Measurements from ENCODE around the gene PRSS33. TPM values are rescaled to one million over a fixed set of nuclear protein-coding genes. Genes with fewer than 3 reads are reported as not detected.

Gene PRSS33
- total RNA-seq, 4 donors from 2014 or later = not detected

DNA sequence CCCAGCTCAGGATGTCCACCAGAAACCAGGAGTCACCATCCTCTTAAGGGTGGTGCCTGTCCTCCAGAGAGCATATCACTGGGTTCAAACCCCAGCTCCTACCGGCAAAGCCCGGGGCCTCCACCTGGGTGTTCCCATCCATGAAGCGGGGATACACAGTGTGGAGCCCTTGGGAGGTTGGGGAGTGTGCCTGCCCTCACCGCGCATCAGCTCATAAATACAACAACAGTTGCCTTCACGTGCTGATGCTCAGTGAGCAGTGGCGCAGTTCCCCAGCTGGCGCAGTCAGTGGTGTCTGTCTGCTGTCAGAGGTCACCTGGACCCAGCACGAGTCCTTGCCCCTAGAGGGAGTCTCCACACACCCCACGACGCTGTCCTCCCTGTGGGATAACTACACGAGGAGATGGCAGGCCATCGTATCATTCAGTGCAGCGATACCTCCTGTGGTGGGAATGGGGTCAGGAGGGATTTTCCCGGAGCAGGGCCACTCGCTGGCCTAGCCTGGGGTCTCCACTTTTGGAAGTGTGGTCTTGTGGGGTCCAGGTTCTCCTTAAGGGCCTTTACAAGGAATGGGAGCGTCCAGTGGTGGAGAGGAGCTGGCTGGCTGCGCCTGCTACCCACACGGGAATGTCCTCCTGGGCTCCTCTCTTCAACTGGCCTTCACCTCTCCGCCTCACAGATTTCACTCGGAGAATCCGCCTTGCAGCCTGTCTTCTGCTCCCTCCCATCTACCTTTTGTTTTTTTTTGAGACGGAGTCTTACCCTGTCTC, 8.0 kb downstream of the PRSS33 start:
- TF ChIP-seq CTCF (IDR thresholded peaks at IDR 0.05) = no peak
- no peak for TF ChIP-seq POLR2A (IDR thresholded peaks at IDR 0.05)
- Histone ChIP-seq H3K27ac (peak overlapping the region in 1 of 4 donors; percentile 100), H3K4me3 (no peak overlapping the region), H3K9me3 (no peaks in the 10 kb centered on the region), H3K36me3 (peaks cover 0 to 12% (median 0%) of the 10 kb centered on the region in 3 donors), H3K4me1 (peaks cover 16 to 44% (median 24%) of the 10 kb centered on the region in 3 donors), H3K27me3 (peaks cover 0 to 10% (median 0%) of the 10 kb centered on the region in 4 donors)
- intact Hi-C loops (cut with DNase I) = no loop called here
- WGBS, 2 donors = 92 to 98% methylated on average over 8 to 19 of the region's 23 CpGs
- DNase-seq = no peak

DNA sequence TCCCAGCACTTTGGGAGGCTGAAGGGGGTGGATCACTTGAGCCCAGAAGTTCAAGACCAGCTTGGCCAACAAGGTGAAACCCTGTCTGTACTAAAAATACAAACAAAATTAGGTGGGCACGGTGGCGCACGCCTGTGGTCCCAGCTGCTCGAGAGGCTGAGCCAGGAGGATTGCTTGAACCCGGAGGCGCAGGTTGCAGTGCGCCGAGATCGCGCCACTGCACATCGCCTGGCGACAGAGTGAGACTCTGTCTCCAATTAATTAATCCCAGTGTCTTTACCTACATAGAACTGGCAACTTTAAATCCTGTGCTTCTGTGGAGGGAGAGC, 8.8 kb downstream of the PRSS33 start:
- intact Hi-C loops (cut with DNase I) = no loop called here
- peaks cover 16 to 52% (median 24%) of the 10 kb centered on the region in 3 donors for H3K4me1 ChIP-seq
- WGBS, 2 donors = 91 to 100% methylated on average over 2 to 12 of the region's 12 CpGs
- peak overlapping the region in 3 of 4 donors; percentile 88 to 98 (median 98) for H3K4me3 ChIP-seq
- TF ChIP-seq POLR2A (IDR thresholded peaks at IDR 0.05) (no peak), CTCF (IDR thresholded peaks at IDR 0.05) (no peak)
- peak overlapping the region; percentile 100 for H3K27ac ChIP-seq
- peaks cover 0 to 19% (median 0%) of the 10 kb centered on the region in 3 donors for H3K36me3 ChIP-seq
- DNase-seq = no peak
- H3K9me3 ChIP-seq = no peaks in the 10 kb centered on the region
- H3K27me3 ChIP-seq = peaks cover 0 to 6% (median 0%) of the 10 kb centered on the region in 4 donors

- H3K4me1 ChIP-seq = peaks cover 16 to 57% (median 24%) of the 10 kb centered on the region in 3 donors
- H3K27me3 ChIP-seq = peaks cover 0 to 6% (median 0%) of the 10 kb centered on the region in 4 donors
- TF ChIP-seq POLR2A (IDR thresholded peaks at IDR 0.05) (no peak), CTCF (IDR thresholded peaks at IDR 0.05) (no peak)
- H3K9me3 ChIP-seq = no peaks in the 10 kb centered on the region
- WGBS, 2 donors = 6 to 7% methylated on average over 7 to 12 of the region's 27 CpGs
- peaks cover 0 to 24% (median 0%) of the 10 kb centered on the region in 3 donors for H3K36me3 ChIP-seq
- peak overlapping the region; percentile 100 for H3K27ac ChIP-seq
- intact Hi-C loops (cut with DNase I) = no loop called here
- DNase-seq = no peak
- peak overlapping the region; percentile 88 to 99 (median 98) for H3K4me3 ChIP-seq
These were observed 9.3 kb downstream of the PRSS33 start for GRCh38 chr16:2777903-2778629.

GRCh38 chr16:2777231-2777902, 10.0 kb downstream of the PRSS33 start, which contains the start of gene ELOB:
Gene ELOB (minus strand): TSS chr16:2777280. CDS start chr16:2777239, 41 bp downstream.
- TF ChIP-seq POLR2A (IDR thresholded peaks at IDR 0.05) = peak in 3 of 4 donors; percentile 50 to 84 (median 52)
- TF ChIP-seq CTCF (IDR thresholded peaks at IDR 0.05) = peak in 1 of 6 experiments; percentile 5
- DNase-seq = no peak
- peaks cover 16 to 61% (median 27%) of the 10 kb centered on the region in 3 donors for H3K4me1 ChIP-seq
- peak within 1 kb of the TSS; percentile 88 to 99 (median 98) for H3K4me3 ChIP-seq
- H3K9me3 ChIP-seq = no peaks in the 10 kb centered on the region
- 0% methylated on average over 2 of the region's 70 CpGs; no CpG with 5 or more reads in 1 of the 2 donors for WGBS, 2 donors
- no peaks in the 10 kb centered on the region for H3K27me3 ChIP-seq
- intact Hi-C loops (cut with DNase I) = no loop called here
- peaks cover 0 to 31% (median 0%) of the 10 kb centered on the region in 3 donors for H3K36me3 ChIP-seq
- H3K27ac ChIP-seq = peak within 1 kb of the TSS; percentile 100
